GM18867 (cell line): ENCODE data around the gene CFI.
A peak's percentile ranks its signal among the peaks of the same experiment; 100 is the strongest.

ENCODE experiments used
- ATAC-seq: cut with Tn5 transposase; IDR thresholded peaks from one replicate; pipeline ENCODE4 v1.9.1; 2021; ENCODE audit warnings: mild to moderate bottlenecking, moderate library complexity; ENCODE audit not compliant: unreplicated experiment

The CFI gene

DNA sequence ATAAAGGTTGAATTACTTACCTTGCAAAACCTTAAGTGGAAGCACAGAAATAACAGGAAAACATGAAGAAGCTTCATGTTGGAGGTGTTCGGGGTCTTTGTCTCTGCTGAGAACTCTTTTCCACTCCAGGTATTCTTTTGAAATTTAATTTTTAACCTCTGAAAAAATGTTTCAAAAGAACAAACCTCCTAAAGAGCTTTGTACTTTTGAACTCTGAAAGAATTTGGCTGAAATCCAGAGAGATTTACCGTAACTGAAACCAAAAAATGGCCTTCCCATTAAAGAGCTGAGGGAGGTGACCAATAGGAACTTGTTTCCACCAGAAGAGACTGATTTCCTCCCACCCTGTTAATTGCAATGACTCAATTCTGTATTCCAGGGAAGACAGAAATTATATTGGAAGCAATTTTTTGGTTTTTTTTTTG, at the start of gene CFI:
TSS of gene CFI (minus strand) at position 105 of the 425 bp plus-strand sequence. CDS start at position 77, 28 bp downstream.
- ATAC-seq = no peak

DNA sequence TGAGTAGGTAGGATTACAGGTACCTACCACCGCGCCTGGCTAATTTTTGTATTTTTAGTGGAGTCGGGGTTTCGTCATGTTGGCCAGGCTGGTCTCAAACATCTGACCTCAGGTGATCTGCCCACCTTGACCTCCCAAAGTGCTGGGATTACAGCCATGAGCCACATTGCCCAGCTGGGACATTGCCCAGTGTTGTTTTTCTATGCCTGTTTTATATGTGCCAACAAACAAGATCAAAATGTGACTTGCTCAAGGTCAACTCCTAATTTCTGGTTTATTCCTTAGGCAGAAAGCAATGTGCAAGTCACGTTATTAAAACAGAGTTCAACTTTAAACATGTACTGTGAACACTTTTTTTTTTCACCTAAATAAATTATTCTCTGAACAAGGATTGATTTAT, 48.8 kb upstream of the CFI start:
- no peak for ATAC-seq

DNA sequence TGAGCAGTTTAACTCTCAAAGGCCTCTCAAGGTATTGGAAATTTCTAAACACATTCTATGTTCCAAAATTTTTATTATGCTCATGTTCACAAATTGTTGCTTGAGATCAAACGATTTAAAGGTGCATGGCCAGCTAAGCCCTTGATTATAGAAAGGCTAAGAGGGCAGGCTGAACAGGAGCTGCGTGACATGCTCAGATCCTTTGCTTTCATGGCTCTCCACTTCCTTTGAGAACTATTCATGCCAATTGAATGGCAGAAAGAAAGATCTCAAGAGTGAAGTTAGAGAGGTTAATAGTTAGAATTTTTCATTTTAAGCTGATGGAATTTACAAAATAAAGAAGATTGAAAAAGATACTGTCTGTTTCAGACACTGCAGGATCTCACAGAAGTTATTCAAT, 46.7 kb upstream of the CFI start:
- ATAC-seq = no peak

DNA sequence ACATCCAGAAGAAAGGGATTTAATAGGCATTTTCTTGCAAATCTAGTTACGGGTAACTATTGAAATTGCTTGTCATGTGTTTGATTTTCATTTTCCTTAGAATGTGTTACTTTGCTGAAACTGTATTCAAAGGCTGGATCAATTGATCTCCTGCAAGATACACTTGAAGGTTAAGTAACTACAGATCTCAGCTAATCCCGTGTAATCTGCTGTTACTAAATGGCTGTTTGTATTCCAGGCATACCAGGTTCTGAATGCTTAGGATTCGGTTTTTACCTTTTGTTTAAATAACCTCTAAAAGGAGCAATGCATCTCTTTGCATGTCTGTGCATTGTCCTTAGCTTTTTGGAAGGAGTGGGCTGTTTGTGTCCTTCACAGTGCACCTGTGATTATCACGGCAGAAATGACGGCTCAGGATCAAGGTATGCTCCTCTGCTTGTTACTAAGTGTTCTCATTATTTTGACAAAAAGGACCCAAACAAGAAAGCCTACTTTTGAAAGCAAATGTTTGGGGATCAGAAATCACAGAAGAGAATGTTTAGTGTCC, 46.2 kb upstream of the CFI start, which contains the start of gene LRIT3:
TSS of gene LRIT3 (plus strand) at position 212 of the 547 bp plus-strand sequence. CDS start at position 307, 95 bp downstream.
- ATAC-seq = no peak

DNA sequence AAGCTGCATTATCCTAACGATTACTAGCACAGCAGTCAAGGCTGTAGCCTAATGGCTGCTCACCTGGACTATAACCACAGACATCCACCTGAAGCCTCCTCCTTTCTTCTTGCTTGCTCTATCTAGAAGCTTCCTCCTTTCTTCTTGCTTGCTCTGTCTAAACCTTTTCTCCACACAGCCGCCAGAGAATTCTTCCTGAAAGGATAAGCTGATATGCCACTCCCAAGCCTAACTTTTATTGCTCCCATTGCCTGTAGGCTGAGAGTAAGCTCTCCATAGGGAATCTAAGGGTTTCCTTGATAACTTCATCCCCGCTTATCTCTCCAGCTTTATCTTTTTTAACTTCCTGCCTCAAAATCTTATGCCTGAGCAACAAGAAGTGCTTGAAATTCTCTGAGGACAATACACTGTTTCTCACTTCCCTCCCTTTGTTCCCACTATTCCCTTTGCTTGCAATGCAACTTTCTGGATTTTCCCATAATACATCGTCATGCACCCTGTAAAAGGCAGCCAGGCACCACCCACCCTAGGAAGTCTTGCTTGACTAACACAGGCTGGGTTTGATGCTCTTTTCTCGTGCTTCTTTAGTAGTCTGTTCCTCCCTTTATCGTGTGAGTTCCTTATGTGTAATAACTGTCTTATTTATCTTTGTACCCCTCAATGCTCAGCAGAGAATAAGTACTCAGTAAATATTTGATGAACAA, 44.7 kb upstream of the CFI start:
- ATAC-seq = no peak

- no peak for ATAC-seq
Observed at GRCh38 chr4:109836985-109837384, 35.2 kb upstream of the CFI start.

DNA sequence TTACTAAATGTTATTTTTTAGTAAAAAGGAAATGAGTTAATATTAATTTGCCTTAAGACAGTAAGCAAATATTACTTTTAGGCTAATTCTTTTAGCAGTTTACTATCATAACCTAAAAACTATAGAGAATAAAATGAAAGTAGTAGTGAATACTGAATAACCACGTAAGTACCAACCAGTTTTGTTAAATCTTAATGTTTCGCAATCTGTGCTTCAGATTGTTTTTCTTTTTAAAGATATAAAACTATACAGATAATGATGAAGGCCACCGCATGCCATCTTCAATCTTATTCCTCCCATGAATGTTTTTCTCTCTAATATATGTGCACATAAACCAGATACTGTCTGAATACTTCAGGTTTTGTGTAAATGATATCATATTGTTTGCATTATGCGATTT, 32.0 kb upstream of the CFI start:
- ATAC-seq = no peak

DNA sequence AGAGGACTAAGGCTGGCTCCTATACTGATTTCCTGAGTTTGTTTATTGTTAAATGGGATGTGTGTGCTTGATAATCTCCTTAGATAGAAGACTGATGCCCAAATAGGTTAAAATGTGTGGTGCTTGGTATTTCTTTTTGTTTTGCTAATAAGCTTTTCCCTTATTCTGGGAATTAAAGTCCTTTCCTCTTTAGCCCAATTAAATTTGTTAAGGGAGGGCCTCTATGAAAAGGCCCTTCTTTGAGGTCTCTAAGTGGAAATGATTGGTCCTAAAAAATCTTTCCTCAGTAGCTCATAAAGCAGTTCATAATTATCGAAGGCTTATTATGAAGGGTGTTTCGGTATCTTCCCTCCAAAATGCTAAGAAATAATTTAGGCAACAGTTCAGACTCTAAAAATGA, 25.9 kb upstream of the CFI start, which contains the start of gene RRH:
TSS of gene RRH (plus strand) at position 301 of the 400 bp plus-strand sequence. CDS start at position 357, 56 bp downstream.
- no peak for ATAC-seq

DNA sequence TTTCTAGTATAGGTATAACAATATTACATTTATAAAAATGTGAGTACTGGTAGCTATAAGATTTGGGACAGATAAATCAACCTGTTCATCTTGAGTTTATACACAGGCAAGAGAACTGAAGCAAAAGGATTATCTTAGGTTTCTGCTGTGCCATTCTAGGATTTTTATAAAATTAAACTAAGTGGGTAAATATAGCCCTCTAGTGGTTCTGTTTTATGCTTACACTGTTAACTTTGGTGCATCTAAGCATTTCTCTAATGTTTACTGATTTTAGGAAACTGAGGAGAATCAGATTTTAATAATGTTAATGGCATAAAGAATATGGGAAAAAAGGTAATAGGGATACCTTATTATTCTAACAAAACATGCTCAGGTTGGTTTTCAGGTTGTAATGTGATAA, 24.9 kb upstream of the CFI start:
- ATAC-seq = peak; percentile 75

- ATAC-seq = no peak
Observed at GRCh38 chr4:109821185-109821584, 19.4 kb upstream of the CFI start.

GRCh38 chr4:109820563-109820962, 18.8 kb upstream of the CFI start:
- no peak for ATAC-seq

- ATAC-seq = no peak
Observed at GRCh38 chr4:109818268-109818667, 16.5 kb upstream of the CFI start.

DNA sequence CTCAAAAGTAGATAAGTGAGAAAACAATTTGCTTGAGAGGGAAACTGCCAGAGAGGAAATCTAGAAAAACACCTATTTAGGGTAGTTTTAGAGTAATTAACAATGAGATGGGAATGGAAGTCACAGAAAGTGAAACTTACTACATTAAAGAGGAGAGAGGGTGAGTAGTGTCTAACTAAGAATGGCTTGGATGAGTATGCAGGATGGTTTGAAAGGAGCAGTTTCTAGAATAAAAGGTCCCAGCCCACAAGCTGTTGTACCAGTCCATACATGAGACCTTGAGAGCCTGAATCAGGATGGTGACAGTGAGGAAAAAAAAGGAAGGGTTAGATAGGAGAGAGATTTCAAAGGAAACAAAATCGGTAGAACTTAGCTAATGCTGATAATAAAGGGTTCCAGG, 15.1 kb upstream of the CFI start:
- ATAC-seq = no peak

DNA sequence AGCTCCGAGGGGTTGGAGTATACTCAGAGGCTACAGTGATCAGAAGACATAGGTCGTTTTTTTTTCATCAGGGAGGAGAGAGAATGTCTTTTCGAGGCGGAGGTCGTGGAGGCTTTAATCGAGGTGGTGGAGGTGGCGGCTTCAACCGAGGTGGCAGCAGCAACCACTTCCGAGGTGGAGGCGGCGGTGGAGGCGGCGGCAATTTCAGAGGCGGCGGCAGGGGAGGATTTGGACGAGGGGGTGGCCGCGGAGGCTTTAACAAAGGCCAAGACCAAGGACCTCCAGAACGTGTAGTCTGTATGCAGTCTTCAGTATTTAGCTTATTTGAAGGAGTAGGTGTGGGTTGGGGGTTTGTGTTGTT, 14.3 kb upstream of the CFI start:
- no peak for ATAC-seq

DNA sequence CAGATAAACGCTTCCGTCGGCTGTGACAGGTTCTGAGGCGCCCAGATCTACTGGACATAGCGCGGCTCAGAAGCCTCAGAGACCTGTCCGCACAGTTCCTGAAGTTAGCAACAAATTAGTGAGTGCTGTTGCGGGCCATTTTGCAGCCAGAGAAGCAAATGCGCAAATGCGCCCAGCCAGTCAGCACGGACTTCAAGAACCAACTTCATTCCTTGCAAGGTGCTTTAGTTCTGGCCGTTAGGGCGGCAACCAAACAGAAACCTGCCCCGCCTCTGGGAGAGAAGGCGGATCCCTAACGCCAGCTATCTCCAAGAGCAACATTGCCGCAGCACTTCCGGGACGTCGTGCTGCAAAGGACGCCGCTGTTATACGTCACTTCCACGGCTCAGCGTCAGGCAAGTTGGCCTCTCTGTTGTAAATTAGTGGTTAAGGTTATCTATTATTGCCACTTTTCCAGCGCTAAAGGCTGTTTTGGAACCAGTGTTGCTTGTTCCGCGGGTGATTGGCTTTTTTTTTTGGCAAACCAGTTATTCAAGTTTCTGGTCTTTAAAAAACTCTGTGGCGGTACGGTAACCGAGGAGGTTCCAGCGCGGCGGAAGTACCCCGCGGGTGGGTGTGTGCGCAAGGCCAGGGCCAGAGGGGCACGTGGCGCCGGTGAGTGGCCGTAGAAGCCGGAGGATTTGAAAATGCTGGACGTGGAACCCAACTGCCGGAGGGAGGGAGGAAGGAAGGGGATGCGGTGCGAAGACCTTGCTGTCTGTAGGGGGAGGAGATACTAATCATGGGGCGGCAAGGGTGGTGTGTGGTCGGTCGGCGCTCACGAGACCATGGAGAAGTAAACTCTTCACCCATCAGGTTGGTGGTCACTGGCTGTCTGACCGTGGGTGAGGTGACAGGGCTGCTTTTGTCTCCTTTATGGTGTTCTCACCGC, 13.6 kb upstream of the CFI start, which contains the start of gene GAR1:
TSS of gene GAR1 (plus strand) at position 612 of the 931 bp plus-strand sequence. CDS start 403 bp downstream, outside the sequence.
- peak; percentile 99 for ATAC-seq

- no peak for ATAC-seq
Observed at GRCh38 chr4:109811707-109812106, 9.9 kb upstream of the CFI start.

DNA sequence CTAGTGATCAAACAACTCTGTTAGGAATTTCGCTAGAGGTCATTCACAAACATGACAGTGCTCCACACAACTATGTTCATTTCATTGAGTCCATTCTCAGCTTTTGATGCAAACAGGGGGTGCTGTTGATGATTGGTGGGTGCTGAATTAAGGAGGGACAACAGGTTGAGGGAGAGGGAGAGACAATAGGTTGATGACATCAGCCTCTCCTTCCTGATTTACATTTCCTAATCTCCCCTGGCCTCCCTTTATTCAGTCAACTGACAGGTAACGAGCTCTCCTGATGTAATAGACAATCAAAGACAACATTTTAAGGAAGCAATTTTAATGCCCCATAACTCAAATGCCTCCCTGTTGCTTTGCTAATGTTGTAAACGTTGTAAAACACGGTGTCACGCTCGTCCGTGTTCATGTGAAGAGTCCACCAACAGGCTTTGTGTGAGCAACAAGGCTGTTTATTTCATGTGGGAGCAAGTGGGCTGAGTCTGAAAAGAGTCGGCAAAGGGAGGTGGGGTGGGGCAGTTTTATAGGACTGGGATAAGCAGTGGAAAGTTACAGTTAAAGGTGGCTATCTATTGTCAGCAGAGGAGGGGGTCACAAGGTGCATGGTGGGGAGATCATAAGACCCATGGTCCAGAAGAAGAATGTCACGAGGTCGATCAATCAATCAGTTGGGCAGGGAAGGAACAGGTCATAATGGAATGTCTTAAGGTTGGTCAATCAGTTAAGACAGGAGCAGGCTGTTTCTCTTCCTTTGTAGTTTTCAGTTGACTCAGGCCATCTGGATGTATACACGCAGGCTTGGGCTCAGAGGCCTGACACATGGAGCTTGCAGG, 9.0 kb upstream of the CFI start:
- ATAC-seq = no peak

GRCh38 chr4:109809655-109810054, 7.9 kb upstream of the CFI start:
- no peak for ATAC-seq

DNA sequence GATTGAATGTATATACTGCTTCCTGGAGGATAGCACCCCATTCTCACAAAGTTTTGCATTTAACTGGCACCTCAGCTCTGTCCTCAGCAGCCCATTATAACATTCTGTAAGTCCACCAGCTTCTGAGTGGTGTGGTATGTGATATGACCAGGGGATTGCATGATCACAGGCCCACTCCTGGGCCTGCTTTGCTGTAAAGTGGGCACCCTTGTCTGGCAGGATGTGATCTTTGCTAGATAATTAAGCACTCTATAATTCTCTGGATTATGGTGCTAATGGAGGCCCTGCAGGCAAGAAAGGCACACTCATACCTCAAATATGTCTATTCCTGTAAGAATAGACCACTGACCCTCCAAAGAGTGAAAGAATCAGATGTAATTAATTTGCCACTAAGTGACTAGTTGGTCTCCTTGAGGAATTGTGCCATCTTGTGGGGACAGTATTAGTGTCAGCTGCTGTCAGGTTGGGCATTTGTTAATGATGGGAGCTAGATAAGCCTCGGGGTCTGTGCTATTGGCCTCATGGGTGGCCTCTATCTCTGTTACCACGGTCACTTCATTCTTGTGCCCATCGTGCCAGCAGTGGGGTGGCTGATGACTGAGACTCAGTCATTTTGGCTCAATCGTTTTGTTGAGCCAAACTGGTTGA, 2.2 kb upstream of the CFI start:
- peak; percentile 81 for ATAC-seq
